Parietal lobe (tissue), 2 donors: ENCODE measurements around the gene URGCP. TPM values are rescaled to one million over a fixed set of nuclear protein-coding genes. Genes with fewer than 3 reads are reported as not detected.

Experiments
- small RNA-seq: library from RNA; depleted of rRNA; stranded (forward); fragments of <200 nt; gene quantifications from one replicate; pipeline ENCODE3, GENCODE V24; 2014; ENCODE audit warnings: low replicate concordance
- total RNA-seq: library from RNA; depleted of rRNA; stranded (reverse); fragments of >200 nt; gene quantifications from one replicate; pipeline ENCODE4 v1.2.3, GENCODE V29; 2014

URGCP gene
- total RNA-seq = 37.2 TPM

GRCh38 chr7:43906331-43907010 lies at the start of gene URGCP:
TSS of gene URGCP (minus strand) at chr7:43906596. CDS start at chr7:43906575, 21 bp downstream.

GRCh38 chr7:43925984-43926797 lies 19.8 kb upstream of the URGCP start, which contains the start of gene UBE2D4:
TSS of gene UBE2D4 (plus strand) at chr7:43926436. CDS start at chr7:43926533, 97 bp downstream.

GRCh38 chr7:43869006-43869866 lies 37.2 kb downstream of the URGCP start, which contains the start of gene MRPS24:
TSS of gene MRPS24 (minus strand) at chr7:43869517. CDS start at chr7:43869495, 22 bp downstream.

Small RNA genes within 50 kb of the gene (small RNA-seq; reads per million reads assigned to genes)
- not detected for gene MRPS24

Other genes starting within 250 kb of the URGCP start
- 130 TPM for gene COA1, start 177.1 kb downstream of the URGCP start, total RNA-seq
- gene BLVRA, start 147.9 kb downstream of the URGCP start, total RNA-seq = 16.3 TPM
- gene MRPS24, start 37.1 kb downstream of the URGCP start, total RNA-seq = 18.8 TPM
- gene UBE2D4, start 19.8 kb upstream of the URGCP start, total RNA-seq = 14.7 TPM
- gene SPDYE1, start 91.3 kb upstream of the URGCP start, total RNA-seq = not detected
- gene DBNL, start 138.1 kb upstream of the URGCP start, total RNA-seq = 82.0 TPM
- 2.5 TPM for gene PGAM2, start 159.0 kb upstream of the URGCP start, total RNA-seq
- 14.4 TPM for gene POLM, start 175.9 kb upstream of the URGCP start, total RNA-seq
- 10.3 TPM for gene AEBP1, start 197.7 kb upstream of the URGCP start, total RNA-seq
- 56.7 TPM for gene POLD2, start 217.0 kb upstream of the URGCP start, total RNA-seq
- not detected for gene MYL7, start 234.7 kb upstream of the URGCP start, total RNA-seq